HEK293 (cell line): ENCODE results near the gene FBXL4.

ENCODE experiments used
- BCL11A ChIP-seq: fragments of 450-650 bp; formaldehyde crosslinking; IDR thresholded peaks from 2 replicates; pipeline ENCODE4 v1.5.1; 2016; ENCODE audit warnings: low read depth, missing biosample characterization, missing genetic modification characterization
- SP7 ChIP-seq: fragments of 450-650 bp; formaldehyde crosslinking; IDR thresholded peaks from 2 replicates; pipeline ENCODE4 v1.5.1; 2016; ENCODE audit warnings: missing biosample characterization, missing genetic modification characterization
- ZNF114 ChIP-seq: fragments of 450-650 bp; formaldehyde crosslinking; IDR thresholded peaks from 2 replicates; pipeline ENCODE4 v1.5.0; 2017; ENCODE audit warnings: missing biosample characterization, missing genetic modification characterization
- ZNF155 ChIP-seq: fragments of 450-650 bp; formaldehyde crosslinking; IDR thresholded peaks from 2 replicates; pipeline ENCODE4 v1.5.1; 2016; ENCODE audit warnings: missing biosample characterization, missing genetic modification characterization
- ZNF274 ChIP-seq, 2 experiments: fragments of 200-500 bp in 1 of 2; fragments of 450-650 bp in 1 of 2; sonication (Bioruptor generic) in 1 of 2; formaldehyde crosslinking in 1 of 2; IDR thresholded peaks; 2 replicates each; pipeline versions ENCODE4 v1.5.1 to v1.6.1; 2014 to 2016; ENCODE audit warnings: borderline replicate concordance in 1 of 2, inconsistent platforms in 1 of 2, low read length in 1 of 2, missing biosample characterization in 1 of 2, missing genetic modification characterization in 1 of 2
- ZNF354C ChIP-seq: fragments of 450-650 bp; formaldehyde crosslinking; IDR thresholded peaks from 2 replicates; pipeline ENCODE4 v1.5.1; 2016; ENCODE audit warnings: missing biosample characterization, missing genetic modification characterization, low read depth, borderline replicate concordance
- ZNF510 ChIP-seq: fragments of 450-650 bp; formaldehyde crosslinking; IDR thresholded peaks from 2 replicates; pipeline ENCODE4 v1.5.1; 2018; ENCODE audit warnings: mild to moderate bottlenecking, missing genetic modification characterization, missing biosample characterization; ENCODE audit not compliant: insufficient replicate concordance
- TF ChIP-seq, protein P1 (sequence below): fragments of 450-650 bp; formaldehyde crosslinking; conservative IDR thresholded peaks from 2 replicates; pipeline ENCODE4 v1.5.1; 2016; ENCODE audit warnings: low read depth, missing biosample characterization, missing genetic modification characterization
- TF ChIP-seq, protein P2 (sequence below): fragments of 450-650 bp; formaldehyde crosslinking; IDR thresholded peaks from 2 replicates; pipeline ENCODE4 v1.5.1; 2016; ENCODE audit warnings: missing biosample characterization, missing genetic modification characterization
- TF ChIP-seq, protein P3 (sequence below): fragments of 450-650 bp; formaldehyde crosslinking; IDR thresholded peaks from 2 replicates; pipeline ENCODE4 v1.5.1; 2017; ENCODE audit warnings: missing biosample characterization, missing genetic modification characterization
- TF ChIP-seq, protein P4 (sequence below): fragments of 450-650 bp; formaldehyde crosslinking; IDR thresholded peaks from 2 replicates; pipeline ENCODE4 v1.5.1; 2016; ENCODE audit warnings: missing biosample characterization, missing genetic modification characterization
- TF ChIP-seq, protein P5 (sequence below): fragments of 450-650 bp; formaldehyde crosslinking; optimal IDR thresholded peaks from 2 replicates; pipeline ENCODE3; 2016; ENCODE audit warnings: missing biosample characterization, mild to moderate bottlenecking, missing genetic modification characterization

DNA sequence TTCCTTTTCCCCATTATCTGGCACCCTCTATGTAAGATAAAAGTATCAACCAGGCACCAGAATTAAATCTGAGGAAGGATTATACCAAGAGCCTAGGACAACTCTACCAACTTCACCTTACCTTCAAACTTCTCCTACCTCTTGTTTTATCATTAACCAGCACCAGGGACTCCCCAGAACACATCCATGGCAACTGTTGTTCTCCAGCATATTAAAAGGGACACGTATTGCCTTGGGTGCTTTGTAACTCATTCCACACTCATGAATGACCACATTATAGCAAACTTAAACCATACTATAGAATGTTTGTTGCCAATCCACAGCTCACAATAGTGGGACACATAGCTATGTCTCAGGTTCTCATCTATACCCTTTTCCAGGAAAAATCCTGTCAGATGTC, 11.9 kb upstream of the FBXL4 start:
- TF ChIP-seq SP7 (tag by site-specific recombination) = no peak
- TF ChIP-seq BCL11A (tag by site-specific recombination) = no peak
- TF ChIP-seq, protein P1, sequence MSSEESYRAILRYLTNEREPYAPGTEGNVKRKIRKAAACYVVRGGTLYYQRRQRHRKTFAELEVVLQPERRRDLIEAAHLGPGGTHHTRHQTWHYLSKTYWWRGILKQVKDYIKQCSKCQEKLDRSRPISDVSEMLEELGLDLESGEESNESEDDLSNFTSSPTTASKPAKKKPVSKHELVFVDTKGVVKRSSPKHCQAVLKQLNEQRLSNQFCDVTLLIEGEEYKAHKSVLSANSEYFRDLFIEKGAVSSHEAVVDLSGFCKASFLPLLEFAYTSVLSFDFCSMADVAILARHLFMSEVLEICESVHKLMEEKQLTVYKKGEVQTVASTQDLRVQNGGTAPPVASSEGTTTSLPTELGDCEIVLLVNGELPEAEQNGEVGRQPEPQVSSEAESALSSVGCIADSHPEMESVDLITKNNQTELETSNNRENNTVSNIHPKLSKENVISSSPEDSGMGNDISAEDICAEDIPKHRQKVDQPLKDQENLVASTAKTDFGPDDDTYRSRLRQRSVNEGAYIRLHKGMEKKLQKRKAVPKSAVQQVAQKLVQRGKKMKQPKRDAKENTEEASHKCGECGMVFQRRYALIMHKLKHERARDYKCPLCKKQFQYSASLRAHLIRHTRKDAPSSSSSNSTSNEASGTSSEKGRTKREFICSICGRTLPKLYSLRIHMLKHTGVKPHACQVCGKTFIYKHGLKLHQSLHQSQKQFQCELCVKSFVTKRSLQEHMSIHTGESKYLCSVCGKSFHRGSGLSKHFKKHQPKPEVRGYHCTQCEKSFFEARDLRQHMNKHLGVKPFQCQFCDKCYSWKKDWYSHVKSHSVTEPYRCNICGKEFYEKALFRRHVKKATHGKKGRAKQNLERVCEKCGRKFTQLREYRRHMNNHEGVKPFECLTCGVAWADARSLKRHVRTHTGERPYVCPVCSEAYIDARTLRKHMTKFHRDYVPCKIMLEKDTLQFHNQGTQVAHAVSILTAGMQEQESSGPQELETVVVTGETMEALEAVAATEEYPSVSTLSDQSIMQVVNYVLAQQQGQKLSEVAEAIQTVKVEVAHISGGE = no peak
- TF ChIP-seq, protein P2, sequence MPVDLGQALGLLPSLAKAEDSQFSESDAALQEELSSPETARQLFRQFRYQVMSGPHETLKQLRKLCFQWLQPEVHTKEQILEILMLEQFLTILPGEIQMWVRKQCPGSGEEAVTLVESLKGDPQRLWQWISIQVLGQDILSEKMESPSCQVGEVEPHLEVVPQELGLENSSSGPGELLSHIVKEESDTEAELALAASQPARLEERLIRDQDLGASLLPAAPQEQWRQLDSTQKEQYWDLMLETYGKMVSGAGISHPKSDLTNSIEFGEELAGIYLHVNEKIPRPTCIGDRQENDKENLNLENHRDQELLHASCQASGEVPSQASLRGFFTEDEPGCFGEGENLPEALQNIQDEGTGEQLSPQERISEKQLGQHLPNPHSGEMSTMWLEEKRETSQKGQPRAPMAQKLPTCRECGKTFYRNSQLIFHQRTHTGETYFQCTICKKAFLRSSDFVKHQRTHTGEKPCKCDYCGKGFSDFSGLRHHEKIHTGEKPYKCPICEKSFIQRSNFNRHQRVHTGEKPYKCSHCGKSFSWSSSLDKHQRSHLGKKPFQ (tag by site-specific recombination) = no peak
- TF ChIP-seq, protein P3, sequence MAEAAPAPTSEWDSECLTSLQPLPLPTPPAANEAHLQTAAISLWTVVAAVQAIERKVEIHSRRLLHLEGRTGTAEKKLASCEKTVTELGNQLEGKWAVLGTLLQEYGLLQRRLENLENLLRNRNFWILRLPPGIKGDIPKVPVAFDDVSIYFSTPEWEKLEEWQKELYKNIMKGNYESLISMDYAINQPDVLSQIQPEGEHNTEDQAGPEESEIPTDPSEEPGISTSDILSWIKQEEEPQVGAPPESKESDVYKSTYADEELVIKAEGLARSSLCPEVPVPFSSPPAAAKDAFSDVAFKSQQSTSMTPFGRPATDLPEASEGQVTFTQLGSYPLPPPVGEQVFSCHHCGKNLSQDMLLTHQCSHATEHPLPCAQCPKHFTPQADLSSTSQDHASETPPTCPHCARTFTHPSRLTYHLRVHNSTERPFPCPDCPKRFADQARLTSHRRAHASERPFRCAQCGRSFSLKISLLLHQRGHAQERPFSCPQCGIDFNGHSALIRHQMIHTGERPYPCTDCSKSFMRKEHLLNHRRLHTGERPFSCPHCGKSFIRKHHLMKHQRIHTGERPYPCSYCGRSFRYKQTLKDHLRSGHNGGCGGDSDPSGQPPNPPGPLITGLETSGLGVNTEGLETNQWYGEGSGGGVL (tag by site-specific recombination) = no peak
- TF ChIP-seq, protein P4, sequence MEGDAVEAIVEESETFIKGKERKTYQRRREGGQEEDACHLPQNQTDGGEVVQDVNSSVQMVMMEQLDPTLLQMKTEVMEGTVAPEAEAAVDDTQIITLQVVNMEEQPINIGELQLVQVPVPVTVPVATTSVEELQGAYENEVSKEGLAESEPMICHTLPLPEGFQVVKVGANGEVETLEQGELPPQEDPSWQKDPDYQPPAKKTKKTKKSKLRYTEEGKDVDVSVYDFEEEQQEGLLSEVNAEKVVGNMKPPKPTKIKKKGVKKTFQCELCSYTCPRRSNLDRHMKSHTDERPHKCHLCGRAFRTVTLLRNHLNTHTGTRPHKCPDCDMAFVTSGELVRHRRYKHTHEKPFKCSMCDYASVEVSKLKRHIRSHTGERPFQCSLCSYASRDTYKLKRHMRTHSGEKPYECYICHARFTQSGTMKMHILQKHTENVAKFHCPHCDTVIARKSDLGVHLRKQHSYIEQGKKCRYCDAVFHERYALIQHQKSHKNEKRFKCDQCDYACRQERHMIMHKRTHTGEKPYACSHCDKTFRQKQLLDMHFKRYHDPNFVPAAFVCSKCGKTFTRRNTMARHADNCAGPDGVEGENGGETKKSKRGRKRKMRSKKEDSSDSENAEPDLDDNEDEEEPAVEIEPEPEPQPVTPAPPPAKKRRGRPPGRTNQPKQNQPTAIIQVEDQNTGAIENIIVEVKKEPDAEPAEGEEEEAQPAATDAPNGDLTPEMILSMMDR (tag by site-specific recombination) = no peak
- no peak for TF ChIP-seq ZNF510 (tag by site-specific recombination)
- TF ChIP-seq ZNF155 (tag by site-specific recombination) = no peak
- no peak for TF ChIP-seq ZNF354C (tag by site-specific recombination)
- TF ChIP-seq ZNF274 (IDR thresholded peaks at IDR 0.05; ENCODE audit: low read length) = no peak
- no peak for TF ChIP-seq ZNF274 (tag by site-specific recombination; IDR thresholded peaks at IDR 0.05; ENCODE audit: borderline replicate concordance)
- TF ChIP-seq, protein P5, sequence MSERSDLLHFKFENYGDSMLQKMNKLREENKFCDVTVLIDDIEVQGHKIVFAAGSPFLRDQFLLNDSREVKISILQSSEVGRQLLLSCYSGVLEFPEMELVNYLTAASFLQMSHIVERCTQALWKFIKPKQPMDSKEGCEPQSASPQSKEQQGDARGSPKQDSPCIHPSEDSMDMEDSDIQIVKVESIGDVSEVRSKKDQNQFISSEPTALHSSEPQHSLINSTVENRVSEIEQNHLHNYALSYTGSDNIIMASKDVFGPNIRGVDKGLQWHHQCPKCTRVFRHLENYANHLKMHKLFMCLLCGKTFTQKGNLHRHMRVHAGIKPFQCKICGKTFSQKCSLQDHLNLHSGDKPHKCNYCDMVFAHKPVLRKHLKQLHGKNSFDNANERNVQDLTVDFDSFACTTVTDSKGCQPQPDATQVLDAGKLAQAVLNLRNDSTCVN = no peak
- no peak for TF ChIP-seq ZNF114
